Trophoblast cell (in vitro differentiated cells and primary cell): ENCODE data around the gene JMJD1C.

Experiments
- DNase-seq, 2 donors: peaks; one replicate each; pipeline ENCODE4 v3.0.0-alpha.2; 2016
- H2AFZ ChIP-seq: 2 replicates; pipeline ENCODE4 v1.6.1; 2013; ENCODE audit warnings: low read length, moderate library complexity, mild to moderate bottlenecking; ENCODE audit not compliant: insufficient read depth, poor library complexity
- H2AK5ac ChIP-seq: 2 replicates; pipeline ENCODE4 v1.6.1; 2013; ENCODE audit warnings: mild to moderate bottlenecking, low read length
- H2BK120ac ChIP-seq: 2 replicates; pipeline ENCODE4 v1.6.1; 2013; ENCODE audit warnings: low read length, mild to moderate bottlenecking, moderate library complexity; ENCODE audit not compliant: insufficient read depth, poor library complexity
- H2BK12ac ChIP-seq: 2 replicates; pipeline ENCODE4 v1.6.1; 2013; ENCODE audit warnings: mild to moderate bottlenecking, low read length, moderate library complexity
- H2BK5ac ChIP-seq: 2 replicates; pipeline ENCODE4 v1.6.1; 2013; ENCODE audit warnings: low read length, low read depth, moderate library complexity, mild to moderate bottlenecking; ENCODE audit not compliant: poor library complexity
- H3K14ac ChIP-seq: 2 replicates; pipeline ENCODE4 v1.6.1; 2013; ENCODE audit warnings: mild to moderate bottlenecking, low read length
- H3K18ac ChIP-seq: 2 replicates; pipeline ENCODE4 v1.6.1; 2013; ENCODE audit warnings: mild to moderate bottlenecking, low read length
- H3K23ac ChIP-seq: 2 replicates; pipeline ENCODE4 v1.6.1; 2013; ENCODE audit warnings: low read length
- H3K27ac ChIP-seq: 2 replicates; pipeline ENCODE4 v1.5.1; 2013; ENCODE audit warnings: low read depth, mild to moderate bottlenecking, inconsistent platforms, low read length, moderate library complexity
- H3K27me3 ChIP-seq: 2 replicates; pipeline ENCODE4 v1.6.1; 2013; ENCODE audit warnings: inconsistent platforms, mild to moderate bottlenecking, low read length, moderate library complexity; ENCODE audit not compliant: insufficient read depth
- H3K36me3 ChIP-seq, 2 experiments: 1 replicate in 1 of 2; 2 replicates in 1 of 2; pipeline ENCODE4 v1.6.1; 2013; ENCODE audit warnings: low read length in 2 of 2, mild to moderate bottlenecking in 2 of 2, moderate library complexity in 1 of 2; ENCODE audit not compliant: insufficient read depth in 2 of 2, control insufficient read depth in 1 of 2
- H3K4ac ChIP-seq: 2 replicates; pipeline ENCODE4 v1.6.1; 2013; ENCODE audit warnings: low read depth, mild to moderate bottlenecking, low read length, moderate library complexity
- H3K4me1 ChIP-seq, 2 experiments: 1 replicate in 1 of 2; 2 replicates in 1 of 2; pipeline ENCODE4 v1.6.1; 2013; ENCODE audit warnings: low read length in 2 of 2, mild to moderate bottlenecking in 2 of 2, moderate library complexity in 1 of 2; ENCODE audit not compliant: insufficient read depth in 2 of 2, control insufficient read depth in 1 of 2
- H3K4me2 ChIP-seq: 2 replicates; pipeline ENCODE4 v1.6.1; 2013; ENCODE audit warnings: inconsistent platforms, mild to moderate bottlenecking, low read length, moderate library complexity
- H3K4me3 ChIP-seq: 2 replicates; pipeline ENCODE4 v1.5.1; 2013; ENCODE audit warnings: mild to moderate bottlenecking, low read depth, low read length, inconsistent platforms
- H3K79me1 ChIP-seq: one replicate; pipeline ENCODE4 v1.6.1; 2013; ENCODE audit warnings: low read length
- H3K79me2 ChIP-seq: 2 replicates; pipeline ENCODE4 v1.6.1; 2013; ENCODE audit warnings: low read length, mild to moderate bottlenecking; ENCODE audit not compliant: control insufficient read depth, insufficient read depth, poor library complexity
- H3K9ac ChIP-seq: 2 replicates; pipeline ENCODE4 v1.6.1; 2013; ENCODE audit warnings: mild to moderate bottlenecking, low read length
- H3K9me3 ChIP-seq: 2 replicates; pipeline ENCODE4 v1.6.1; 2013; ENCODE audit warnings: low read depth, mild to moderate bottlenecking, control low read depth, inconsistent platforms, low read length; ENCODE audit not compliant: insufficient read depth
- H4K12ac ChIP-seq: 2 replicates; pipeline ENCODE4 v1.6.1; 2013; ENCODE audit warnings: low read depth, mild to moderate bottlenecking, low read length, moderate library complexity
- H4K8ac ChIP-seq: 2 replicates; pipeline ENCODE4 v1.6.1; 2013; ENCODE audit warnings: low read depth, mild to moderate bottlenecking, low read length, moderate library complexity
- H4K91ac ChIP-seq: one replicate; pipeline ENCODE4 v1.6.1; 2013; ENCODE audit warnings: low read depth, mild to moderate bottlenecking, low read length, moderate library complexity
- WGBS: extraction: QIAGEN DNeasy Blood & Tissue Kit; methylation state at CpG from one replicate; pipeline ENCODE4 v1.1.7; 2013; ENCODE audit warnings: missing lambda C conversion rate; ENCODE audit not compliant: insufficient read length, insufficient coverage; ENCODE audit errors: extremely low coverage; 5-methylcytosine and 5-hydroxymethylcytosine counted together

The JMJD1C gene

DNA sequence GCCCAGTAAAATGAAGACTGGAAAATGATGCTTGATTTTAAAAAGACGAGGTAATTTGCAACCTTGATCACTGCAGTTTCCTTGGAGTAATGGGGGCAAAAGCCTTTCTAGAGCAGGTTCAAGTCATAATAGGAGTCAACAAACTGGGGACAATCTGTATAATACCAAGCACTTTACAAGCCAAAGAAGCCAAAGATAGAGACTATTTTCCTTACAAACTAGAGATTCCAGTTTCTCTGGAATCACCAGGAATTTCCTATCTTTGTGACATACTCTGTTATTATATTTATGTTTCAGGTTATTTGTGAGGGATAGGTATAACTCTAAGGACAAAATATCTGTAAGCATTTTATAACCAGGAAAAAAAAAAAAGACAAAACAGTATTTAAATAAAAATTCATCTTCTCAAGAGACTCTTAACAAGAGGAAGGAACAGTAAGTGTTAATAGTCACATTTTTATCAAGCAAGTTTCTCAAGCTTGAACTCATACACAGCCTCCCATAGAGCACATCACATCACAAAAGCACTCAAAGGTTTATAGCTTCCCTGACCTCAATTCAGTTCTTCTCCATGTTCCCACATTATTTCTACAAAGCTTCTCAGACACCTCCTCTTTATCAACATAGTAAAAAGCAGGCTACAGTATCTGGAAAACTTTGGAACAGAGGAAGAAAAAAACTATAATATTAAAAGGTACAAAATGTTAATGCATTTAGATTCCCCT lies 18.9 kb downstream of the JMJD1C start:
- Histone ChIP-seq H4K8ac (no peak overlapping the region), H3K79me2 (peaks cover 1% of the 10 kb centered on the region), H2AK5ac (no peak overlapping the region), H2BK120ac (no peak overlapping the region), H3K23ac (no peak overlapping the region), H3K18ac (no peak overlapping the region), H3K14ac (no peak overlapping the region), H2BK12ac (no peak overlapping the region), H2BK5ac (no peak overlapping the region), H2AFZ (no peak overlapping the region), H3K27me3 (no peaks in the 10 kb centered on the region), H3K4ac (no peak overlapping the region), H3K4me3 (no peak overlapping the region), H3K4me1 (no peaks in the 10 kb centered on the region), H3K9me3 (no peaks in the 10 kb centered on the region), H3K4me2 (no peak overlapping the region), H3K9ac (no peak overlapping the region), H3K27ac (no peak overlapping the region), H4K12ac (no peak overlapping the region), H4K91ac (no peak overlapping the region), H3K36me3 (no peaks in the 10 kb centered on the region), H3K79me1 (no peaks in the 10 kb centered on the region)
- DNase-seq = peak in 1 of 2 donors; percentile 54
- WGBS = no CpG with 5 or more reads among the region's 1 CpG

- Histone ChIP-seq H3K9me3 (no peaks in the 10 kb centered on the region), H3K4me1 (peaks cover 0 to 5% of the 10 kb centered on the region in 2 experiments), H3K18ac (no peak overlapping the region), H3K79me1 (no peaks in the 10 kb centered on the region), H3K4ac (no peak overlapping the region), H2BK5ac (no peak overlapping the region), H3K79me2 (peaks cover 1% of the 10 kb centered on the region), H2BK12ac (no peak overlapping the region), H4K12ac (no peak overlapping the region), H3K23ac (no peak overlapping the region), H3K9ac (no peak overlapping the region), H3K4me2 (no peak overlapping the region), H3K4me3 (no peak overlapping the region), H3K27ac (no peak overlapping the region), H3K36me3 (no peaks in the 10 kb centered on the region), H2BK120ac (no peak overlapping the region), H3K27me3 (no peaks in the 10 kb centered on the region), H4K91ac (no peak overlapping the region), H4K8ac (no peak overlapping the region), H3K14ac (no peak overlapping the region), H2AFZ (no peak overlapping the region), H2AK5ac (no peak overlapping the region)
- DNase-seq = no peak
- WGBS = 100% methylated on average over 1 of the region's 3 CpGs
Measured at GRCh38 chr10:63441404-63441803, 24.4 kb downstream of the JMJD1C start.

GRCh38 chr10:63439607-63440006 lies 26.2 kb downstream of the JMJD1C start:
- no CpG with 5 or more reads among the region's 3 CpGs for WGBS

DNA sequence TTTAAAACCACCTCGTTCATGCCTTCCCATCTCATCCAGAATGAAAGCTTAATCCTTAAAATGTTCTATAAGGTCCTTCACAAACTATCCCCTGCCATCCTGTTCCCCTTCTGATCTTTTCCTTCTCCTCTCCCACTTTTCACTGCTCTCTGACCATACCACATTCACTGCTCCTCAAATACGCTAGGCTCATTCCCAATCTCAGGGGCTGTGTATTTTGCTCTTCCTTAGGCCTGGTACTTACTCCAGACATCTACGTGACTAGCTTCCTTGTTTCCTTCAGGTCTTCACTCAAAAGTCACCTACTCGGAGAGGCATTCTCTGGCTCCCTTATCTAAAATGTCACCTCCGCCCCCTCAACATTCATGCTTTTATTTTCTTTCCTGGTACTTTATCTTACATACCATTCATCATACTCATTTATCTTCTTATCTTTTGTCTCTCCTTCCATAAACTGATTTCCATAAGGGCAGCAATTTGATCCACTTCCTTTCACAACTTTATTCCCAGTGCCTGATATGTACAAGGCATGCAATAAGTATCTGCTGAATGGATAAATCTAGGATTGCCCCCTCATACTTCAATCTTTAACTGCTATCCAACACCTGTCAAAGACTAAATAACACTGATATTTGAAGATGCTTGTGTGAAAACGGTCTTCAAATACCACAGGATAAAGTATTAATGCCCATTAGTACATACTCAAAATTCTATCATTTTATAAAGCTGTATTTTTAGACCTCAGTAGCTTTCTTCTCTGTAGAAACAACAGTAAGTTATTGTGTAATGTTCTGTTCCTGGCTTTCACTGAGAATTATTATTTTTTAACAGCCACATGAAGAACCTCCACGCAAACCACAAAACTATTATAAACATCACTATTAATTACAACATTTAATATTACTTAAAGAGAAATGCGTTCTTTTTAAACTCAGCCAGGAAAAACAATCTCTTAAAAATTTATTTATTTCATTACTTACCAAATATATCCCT lies 27.0 kb downstream of the JMJD1C start:
- Histone ChIP-seq H2AK5ac (no peak overlapping the region), H3K4ac (peak overlapping the region; percentile 33), H3K4me2 (no peak overlapping the region), H3K9me3 (no peaks in the 10 kb centered on the region), H2AFZ (no peak overlapping the region), H3K23ac (no peak overlapping the region), H3K4me1 (peaks cover 3 to 9% of the 10 kb centered on the region in 2 experiments), H3K14ac (no peak overlapping the region), H3K79me1 (peaks cover 2% of the 10 kb centered on the region), H4K8ac (no peak overlapping the region), H3K27ac (no peak overlapping the region), H3K36me3 (no peaks in the 10 kb centered on the region), H2BK12ac (no peak overlapping the region), H3K4me3 (no peak overlapping the region), H3K9ac (no peak overlapping the region), H3K18ac (no peak overlapping the region), H4K91ac (no peak overlapping the region), H4K12ac (no peak overlapping the region), H2BK5ac (peak overlapping the region; percentile 32), H3K79me2 (no peaks in the 10 kb centered on the region), H3K27me3 (no peaks in the 10 kb centered on the region), H2BK120ac (no peak overlapping the region)
- peak; percentile 55 to 78 for DNase-seq
- no CpG with 5 or more reads among the region's 8 CpGs for WGBS

More at GRCh38 chr10:63439607-63440006, 26.2 kb downstream of the JMJD1C start:
- Histone ChIP-seq H2AFZ (no peak overlapping the region), H3K18ac (no peak overlapping the region), H3K79me1 (no peaks in the 10 kb centered on the region), H2BK12ac (no peak overlapping the region), H3K23ac (no peak overlapping the region), H2BK120ac (no peak overlapping the region), H2BK5ac (no peak overlapping the region), H3K14ac (no peak overlapping the region), H3K9ac (no peak overlapping the region), H2AK5ac (no peak overlapping the region), H3K4me3 (no peak overlapping the region), H4K91ac (no peak overlapping the region), H3K4me1 (peaks cover 3 to 6% of the 10 kb centered on the region in 2 experiments), H3K4me2 (no peak overlapping the region), H4K12ac (no peak overlapping the region), H3K36me3 (no peaks in the 10 kb centered on the region), H3K27ac (no peak overlapping the region), H4K8ac (no peak overlapping the region), H3K27me3 (no peaks in the 10 kb centered on the region), H3K79me2 (no peaks in the 10 kb centered on the region), H3K4ac (no peak overlapping the region), H3K9me3 (no peaks in the 10 kb centered on the region)
- no peak for DNase-seq
